HepG2 (cell line): ENCODE results near the gene ACVR1B. TPM values are rescaled to one million over a fixed set of nuclear protein-coding genes. Genes with fewer than 3 reads are reported as not detected.

ENCODE experiments used
- ELF1 ChIP-seq: sonication (generic); formaldehyde crosslinking; IDR thresholded peaks from 2 replicates; pipeline ENCODE4 v1.4.0; 2020; ENCODE audit warnings: missing genetic modification reagents
- ELF3 ChIP-seq: IDR thresholded peaks from 2 replicates; pipeline ENCODE4 v1.6.1; 2016; ENCODE audit warnings: missing genetic modification reagents, missing compliant biosample characterization
- FOXM1 ChIP-seq: sonication (generic); formaldehyde crosslinking; IDR thresholded peaks from 2 replicates; pipeline ENCODE4 v1.5.0; 2020; ENCODE audit warnings: missing genetic modification reagents
- MTA1 ChIP-seq: sonication (generic); formaldehyde crosslinking; IDR thresholded peaks from 2 replicates; pipeline ENCODE4 v1.4.0; 2020; ENCODE audit warnings: missing genetic modification reagents, mild to moderate bottlenecking, borderline replicate concordance
- MXD1 ChIP-seq: sonication (generic); formaldehyde crosslinking; IDR thresholded peaks from 2 replicates; pipeline ENCODE4 v1.4.0; 2020; ENCODE audit warnings: mild to moderate bottlenecking, missing genetic modification reagents
- NFKB2 ChIP-seq: sonication (generic); formaldehyde crosslinking; IDR thresholded peaks from 2 replicates; pipeline ENCODE4 v1.4.0; 2020; ENCODE audit warnings: missing genetic modification reagents, borderline replicate concordance
- RAD21 ChIP-seq: fragments of 450-650 bp; formaldehyde crosslinking; IDR thresholded peaks from 2 replicates; pipeline ENCODE4 v1.5.0; 2020; ENCODE audit warnings: mild to moderate bottlenecking
- SAP130 ChIP-seq: IDR thresholded peaks from 2 replicates; pipeline ENCODE4 v1.6.1; 2016; ENCODE audit warnings: low read depth
- ZHX2 ChIP-seq, 2 experiments: sonication (generic) in 1 of 2; formaldehyde crosslinking in 1 of 2; IDR thresholded peaks; 2 replicates each; pipeline versions ENCODE4 v1.6.1 to v1.9.0; 2014 to 2022; ENCODE audit warnings: antibody characterized with exemption in 1 of 2, borderline replicate concordance in 1 of 2, inconsistent platforms in 1 of 2, low read depth in 1 of 2, missing genetic modification reagents in 1 of 2
- ZNF142 ChIP-seq: sonication (generic); formaldehyde crosslinking; IDR thresholded peaks from 2 replicates; pipeline ENCODE4 v1.4.0; 2020; ENCODE audit warnings: missing genetic modification reagents
- ZNF143 ChIP-seq: sonication (generic); formaldehyde crosslinking; IDR thresholded peaks from 2 replicates; pipeline ENCODE4 v1.4.0; 2020; ENCODE audit warnings: missing genetic modification reagents
- polyA plus RNA-seq, 8 experiments: library from polyadenylated mRNA; depleted of rRNA in 3 of 8; stranded (reverse) in 7 of 8; unstranded in 1 of 8; fragments of >200 nt; fragmentation: Illumina TruSeq in 4 of 8; extraction: Trizol in 4 of 8; gene quantifications; 2 replicates each; pipeline versions ENCODE4 v1.2.1 to v1.2.3, GENCODE V29; 2011 to 2016; ENCODE audit warnings: low read depth in 4 of 8, missing spikeins in 1 of 8, mixed read lengths in 1 of 8; ENCODE audit not compliant: insufficient read depth in 1 of 8
- total RNA-seq, 5 experiments: library from RNA; depleted of rRNA; stranded (reverse); fragments of >200 nt; fragmentation: Illumina TruSeq; extraction: Trizol; gene quantifications; 2 replicates each; pipeline ENCODE4 v1.2.3, GENCODE V29; 2016; ENCODE audit warnings: low read depth in 1 of 5

The ACVR1B gene
- total and polyA plus RNA-seq, 2 of the 13 experiments (the other 11 are each of a cell fraction or from before 2014, with no cell fraction given) = 8.9 to 12.1 TPM

GRCh38 chr12:52010692-52011601 is 59.4 kb downstream of the ACVR1B start (continued):
- no peak for TF ChIP-seq ZHX2 (IDR thresholded peaks at IDR 0.05; ENCODE audit: low read depth)
- TF ChIP-seq ZHX2 (CRISPR knock-in tag; IDR thresholded peaks at IDR 0.05; ENCODE audit: borderline replicate concordance) = no peak
- no peak for TF ChIP-seq ZNF143 (CRISPR knock-in tag)
- TF ChIP-seq NFKB2 = no peak
- no peak for TF ChIP-seq MTA1 (CRISPR knock-in tag)
- no peak for TF ChIP-seq MXD1 (CRISPR knock-in tag)
- peak; percentile 29; the same call in 1 of the 2 replicates for TF ChIP-seq SAP130 (CRISPR knock-in tag)
- no peak for TF ChIP-seq ELF1 (CRISPR knock-in tag)
- TF ChIP-seq ELF3 (CRISPR knock-in tag) = no peak
- no peak for TF ChIP-seq RAD21 (CRISPR knock-in tag)
- TF ChIP-seq FOXM1 (CRISPR knock-in tag) = no peak
- TF ChIP-seq ZNF142 (CRISPR knock-in tag) = no peak
